K562 (cell line): Measurements from ENCODE around the gene PNMA8A. TPM values are rescaled to one million over a fixed set of nuclear protein-coding genes. Genes with fewer than 3 reads are reported as not detected.

ENCODE experiments used
- E2F6 ChIP-seq, 2 experiments: IDR thresholded peaks; 2 replicates each; pipeline ENCODE4 v1.6.1; 2011; ENCODE audit warnings: borderline replicate concordance in 1 of 2, control low read depth in 1 of 2, low read depth in 1 of 2, low read length in 1 of 2, mild to moderate bottlenecking in 1 of 2, mixed read lengths in 1 of 2, moderate library complexity in 1 of 2; ENCODE audit not compliant: insufficient read depth in 1 of 2, insufficient read length in 1 of 2, poor library complexity in 1 of 2, severe bottlenecking in 1 of 2; ENCODE audit errors: extremely low read depth in 1 of 2
- HMG20A ChIP-seq: fragments of 450-650 bp; formaldehyde crosslinking; conservative IDR thresholded peaks from 2 replicates; pipeline ENCODE4 v1.4.0; 2020; ENCODE audit warnings: mild to moderate bottlenecking, mixed read lengths
- JUND ChIP-seq, 2 experiments: IDR thresholded peaks; 2 replicates in 1 of 2; 3 replicates in 1 of 2; pipeline ENCODE4 v1.6.1; 2011; ENCODE audit warnings: borderline replicate concordance in 2 of 2, low read depth in 2 of 2, low read length in 2 of 2, improper control_type of control experiment in 1 of 2, missing biosample characterization in 1 of 2, missing genetic modification characterization in 1 of 2, missing genetic modification reagents in 1 of 2
- KAT8 ChIP-seq: fragments of 450-650 bp; IDR thresholded peaks from 2 replicates; pipeline ENCODE4 v1.6.1; 2016; ENCODE audit warnings: low read depth, mild to moderate bottlenecking
- RB1 ChIP-seq: fragments of 450-650 bp; IDR thresholded peaks from 2 replicates; pipeline ENCODE4 v1.6.1; 2017; ENCODE audit warnings: low read depth, mild to moderate bottlenecking
- polyA plus RNA-seq, 8 experiments: library from polyadenylated mRNA; depleted of rRNA in 4 of 8; stranded (reverse) in 5 of 8; unstranded in 3 of 8; fragments of >200 nt; fragmentation: Nextera tagmentation in 2 of 8; fragmentation: Illumina TruSeq in 1 of 8; extraction: Ambion mirVana in 2 of 8; extraction: Trizol in 1 of 8; gene quantifications; 2 replicates each; pipeline versions ENCODE4 v1.2.1 to v1.2.3, GENCODE V29; 2011 to 2014; ENCODE audit warnings: inconsistent platforms in 1 of 8, missing spikeins in 1 of 8
- total RNA-seq, 7 experiments: library from RNA; depleted of rRNA in 6 of 7; stranded (reverse); fragments of >200 nt in 6 of 7; fragmentation: Illumina TruSeq in 2 of 7; extraction: Trizol in 2 of 7; gene quantifications; 2 replicates each; pipeline versions ENCODE4 v1.2.1 to v1.2.3, GENCODE V29; 2011 to 2021; ENCODE audit warnings: low replicate concordance in 1 of 7
- TF ChIP-seq, protein P1 (sequence below), 2 experiments: fragments of 450-650 bp; IDR thresholded peaks; 2 replicates each; pipeline ENCODE4 v1.6.1; 2016; ENCODE audit warnings: mild to moderate bottlenecking in 2 of 2, borderline replicate concordance in 1 of 2, low read depth in 1 of 2, moderate library complexity in 1 of 2

The PNMA8A gene
- total and polyA plus RNA-seq, 9 of the 15 experiments (the other 6 are each of a cell fraction or from before 2014, with no cell fraction given): 6.6 to 23.8 (median 14.9) TPM

DNA sequence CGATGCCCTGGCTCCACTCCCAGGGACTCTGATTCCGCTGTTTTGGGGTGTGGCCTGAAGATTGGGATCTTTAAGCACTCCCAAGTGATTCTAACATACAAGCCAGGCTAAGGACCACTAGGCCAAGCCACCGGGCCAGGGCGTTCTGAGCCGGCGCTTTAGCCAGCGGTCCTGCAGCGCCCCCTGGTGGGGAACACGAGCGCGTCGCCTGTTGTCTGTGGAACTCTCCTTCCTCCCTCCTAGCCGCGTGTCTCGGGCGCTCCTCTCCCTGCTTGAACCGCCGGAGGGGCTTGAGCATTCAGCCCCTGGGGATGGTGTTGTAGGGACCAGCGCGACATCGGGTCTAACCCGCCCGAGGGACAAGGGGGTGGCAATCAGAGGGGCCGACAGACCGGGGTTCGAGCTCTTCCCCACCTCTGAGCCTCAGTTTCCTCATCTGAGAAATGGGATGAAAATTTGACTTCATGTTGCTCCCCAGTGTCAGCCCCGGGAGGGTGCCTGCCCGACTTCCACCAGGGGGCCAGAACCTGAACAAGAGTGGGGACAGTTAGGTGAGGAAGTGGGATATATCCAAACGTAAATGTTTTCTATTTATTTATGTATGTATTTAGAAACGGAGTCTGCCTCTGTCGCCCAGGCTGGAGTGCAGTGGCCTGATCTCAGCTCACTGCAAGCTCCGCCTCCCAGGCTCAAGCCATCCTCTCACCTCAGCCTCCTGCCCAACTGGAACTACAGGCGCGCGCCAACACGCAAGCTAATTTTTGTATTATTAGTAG, 42.3 kb upstream of the PNMA8A start (continued):
- peak; percentile 18 to 44 for TF ChIP-seq E2F6 (IDR thresholded peaks at IDR 0.05; ENCODE audit: borderline replicate concordance in 1 of 2, extremely low read depth in 1 of 2, insufficient read depth in 1 of 2, insufficient read length in 1 of 2, low read depth in 1 of 2, low read length in 1 of 2, poor library complexity in 1 of 2, severe bottlenecking in 1 of 2)
- peak; percentile 83 for TF ChIP-seq RB1
- TF ChIP-seq, protein P1, sequence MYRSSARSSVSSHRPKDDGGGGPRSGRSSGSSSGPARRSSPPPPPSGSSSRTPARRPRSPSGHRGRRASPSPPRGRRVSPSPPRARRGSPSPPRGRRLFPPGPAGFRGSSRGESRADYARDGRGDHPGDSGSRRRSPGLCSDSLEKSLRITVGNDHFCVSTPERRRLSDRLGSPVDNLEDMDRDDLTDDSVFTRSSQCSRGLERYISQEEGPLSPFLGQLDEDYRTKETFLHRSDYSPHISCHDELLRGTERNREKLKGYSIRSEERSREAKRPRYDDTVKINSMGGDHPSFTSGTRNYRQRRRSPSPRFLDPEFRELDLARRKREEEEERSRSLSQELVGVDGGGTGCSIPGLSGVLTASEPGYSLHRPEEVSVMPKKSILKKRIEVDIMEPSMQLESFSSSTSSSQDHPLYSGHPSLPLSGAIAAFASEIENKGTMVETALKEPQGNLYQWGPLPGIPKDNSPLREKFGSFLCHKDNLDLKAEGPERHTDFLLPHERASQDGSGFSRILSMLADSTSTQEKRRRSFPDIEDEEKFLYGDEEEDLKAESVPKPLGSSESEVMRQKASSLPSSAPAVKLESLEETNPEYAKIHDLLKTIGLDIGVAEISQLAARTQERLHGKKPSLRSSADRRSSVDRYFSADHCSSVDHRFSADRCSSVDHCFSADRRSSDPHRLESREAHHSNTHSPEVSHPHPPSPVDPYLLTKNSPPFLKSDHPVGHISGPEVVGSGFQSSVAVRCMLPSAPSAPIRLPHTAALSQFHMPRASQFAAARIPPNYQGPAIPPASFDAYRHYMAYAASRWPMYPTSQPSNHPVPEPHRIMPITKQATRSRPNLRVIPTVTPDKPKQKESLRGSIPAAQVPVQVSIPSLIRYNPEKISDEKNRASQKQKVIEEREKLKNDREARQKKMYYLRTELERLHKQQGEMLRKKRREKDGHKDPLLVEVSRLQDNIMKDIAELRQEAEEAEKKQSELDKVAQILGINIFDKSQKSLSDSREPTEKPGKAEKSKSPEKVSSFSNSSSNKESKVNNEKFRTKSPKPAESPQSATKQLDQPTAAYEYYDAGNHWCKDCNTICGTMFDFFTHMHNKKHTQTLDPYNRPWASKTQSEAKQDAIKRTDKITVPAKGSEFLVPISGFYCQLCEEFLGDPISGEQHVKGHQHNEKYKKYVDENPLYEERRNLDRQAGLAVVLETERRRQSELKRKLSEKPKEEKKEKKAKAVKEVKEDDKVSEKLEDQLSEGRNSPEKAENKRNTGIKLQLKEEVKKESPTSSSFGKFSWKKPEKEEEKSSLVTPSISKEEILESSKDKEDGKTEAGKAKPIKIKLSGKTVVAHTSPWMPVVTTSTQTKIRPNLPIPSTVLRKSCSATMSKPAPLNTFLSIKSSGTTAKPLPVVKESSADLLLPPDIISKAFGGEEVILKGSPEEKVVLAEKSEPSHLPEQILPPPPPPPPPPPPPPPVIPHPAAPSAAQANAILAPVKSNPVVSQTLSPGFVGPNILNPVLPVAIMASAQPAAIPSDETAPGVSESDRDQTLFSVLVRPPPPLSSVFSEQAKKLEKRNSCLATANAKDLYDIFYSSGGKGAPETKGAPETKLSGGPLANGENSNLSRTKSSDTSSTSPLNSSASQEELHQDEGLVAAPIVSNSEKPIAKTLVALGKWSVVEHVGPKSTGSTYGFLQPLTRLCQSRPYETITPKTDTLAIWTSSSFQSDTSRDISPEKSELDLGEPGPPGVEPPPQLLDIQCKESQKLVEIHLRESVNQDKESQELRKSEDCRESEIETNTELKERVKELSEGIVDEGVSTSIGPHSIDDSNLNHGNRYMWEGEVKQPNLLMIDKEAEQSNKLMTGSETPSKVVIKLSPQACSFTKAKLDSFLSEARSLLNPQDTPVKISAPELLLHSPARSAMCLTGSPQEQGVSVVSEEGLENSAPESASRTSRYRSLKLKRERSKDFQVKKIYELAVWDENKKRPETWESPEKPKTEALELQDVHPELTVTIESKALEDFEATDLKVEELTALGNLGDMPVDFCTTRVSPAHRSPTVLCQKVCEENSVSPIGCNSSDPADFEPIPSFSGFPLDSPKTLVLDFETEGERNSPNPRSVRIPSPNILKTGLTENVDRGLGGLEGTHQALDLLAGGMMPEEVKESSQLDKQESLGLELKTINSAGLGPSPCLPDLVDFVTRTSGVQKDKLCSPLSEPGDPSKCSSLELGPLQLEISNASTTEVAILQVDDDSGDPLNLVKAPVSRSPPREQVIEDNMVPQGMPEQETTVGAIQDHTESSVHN (IDR thresholded peaks at IDR 0.05; ENCODE audit: borderline replicate concordance in 1 of 2, low read depth in 1 of 2): no peak
- no peak for TF ChIP-seq HMG20A (CRISPR knock-in tag)
- no peak for TF ChIP-seq JUND (IDR thresholded peaks at IDR 0.05; ENCODE audit: borderline replicate concordance, low read depth, low read length)
- no peak for TF ChIP-seq JUND (tag; IDR thresholded peaks at IDR 0.05; ENCODE audit: borderline replicate concordance, low read depth, low read length)
- no peak for TF ChIP-seq KAT8
